B cell (primary cell): Measurements from ENCODE around the gene GDF11.

Experiments used
- EZH2 ChIP-seq: IDR thresholded peaks from 2 replicates; pipeline ENCODE4 v1.6.1; 2012; ENCODE audit warnings: borderline replicate concordance, low read depth, mild to moderate bottlenecking, moderate library complexity, low read length; ENCODE audit not compliant: insufficient read depth, poor library complexity, severe bottlenecking
- TF ChIP-seq, protein P1 (sequence below): fragments of 200-600 bp; IDR thresholded peaks from one replicate; pipeline ENCODE4 v1.8.0; 2022; ENCODE audit warnings: antibody characterized with exemption, mild to moderate bottlenecking

DNA sequence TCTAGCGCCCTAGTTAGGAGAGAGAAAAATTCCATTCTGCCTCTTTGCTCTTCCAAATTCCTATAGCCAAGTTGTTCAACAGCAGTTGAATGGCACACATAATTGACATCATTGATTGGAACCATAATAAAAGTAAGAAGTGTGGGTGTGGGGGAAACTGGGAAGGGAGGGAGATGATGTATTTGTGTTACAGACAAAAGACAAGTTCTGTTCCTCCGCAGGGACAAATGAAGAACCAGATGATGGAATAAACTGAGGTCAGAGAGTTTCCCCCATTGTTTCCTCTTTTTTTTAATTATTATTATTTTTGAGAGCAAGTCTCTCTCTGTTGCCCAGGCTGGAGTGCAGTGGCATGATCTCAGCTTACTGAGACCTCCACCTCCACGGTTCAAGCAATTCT is 34.9 kb downstream of the GDF11 start:
- TF ChIP-seq, protein P1, sequence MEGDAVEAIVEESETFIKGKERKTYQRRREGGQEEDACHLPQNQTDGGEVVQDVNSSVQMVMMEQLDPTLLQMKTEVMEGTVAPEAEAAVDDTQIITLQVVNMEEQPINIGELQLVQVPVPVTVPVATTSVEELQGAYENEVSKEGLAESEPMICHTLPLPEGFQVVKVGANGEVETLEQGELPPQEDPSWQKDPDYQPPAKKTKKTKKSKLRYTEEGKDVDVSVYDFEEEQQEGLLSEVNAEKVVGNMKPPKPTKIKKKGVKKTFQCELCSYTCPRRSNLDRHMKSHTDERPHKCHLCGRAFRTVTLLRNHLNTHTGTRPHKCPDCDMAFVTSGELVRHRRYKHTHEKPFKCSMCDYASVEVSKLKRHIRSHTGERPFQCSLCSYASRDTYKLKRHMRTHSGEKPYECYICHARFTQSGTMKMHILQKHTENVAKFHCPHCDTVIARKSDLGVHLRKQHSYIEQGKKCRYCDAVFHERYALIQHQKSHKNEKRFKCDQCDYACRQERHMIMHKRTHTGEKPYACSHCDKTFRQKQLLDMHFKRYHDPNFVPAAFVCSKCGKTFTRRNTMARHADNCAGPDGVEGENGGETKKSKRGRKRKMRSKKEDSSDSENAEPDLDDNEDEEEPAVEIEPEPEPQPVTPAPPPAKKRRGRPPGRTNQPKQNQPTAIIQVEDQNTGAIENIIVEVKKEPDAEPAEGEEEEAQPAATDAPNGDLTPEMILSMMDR = no peak
- TF ChIP-seq EZH2 = no peak
